Stimulated activated CD8-positive, alpha-beta memory T cell treated with anti-CD3 and anti-CD28 coated beads, Interleukin-4, amount 100 ng/mL, for 24 hours (primary cell): Measurements from ENCODE around the gene HOXB13.

Experiments used
- DNase-seq: peaks from one replicate; pipeline ENCODE4 v3.0.0-alpha.2; 2020; ENCODE audit warnings: low read depth

Gene HOXB13

GRCh38 chr17:48728232-48729231 lies at the start of gene HOXB13:
HOXB13 (minus strand) TSS chr17:48728750; CDS start chr17:48728593, 157 bp downstream.
- peak; percentile 15 for DNase-seq

- no peak for DNase-seq
Observed at GRCh38 chr17:48776602-48777001, 48.1 kb upstream of the HOXB13 start.

- no peak for DNase-seq
Observed at GRCh38 chr17:48773245-48773644, 44.7 kb upstream of the HOXB13 start.

GRCh38 chr17:48770954-48771353 lies 42.4 kb upstream of the HOXB13 start:
- no peak for DNase-seq

GRCh38 chr17:48769009-48769675 lies 40.6 kb upstream of the HOXB13 start:
- no peak for DNase-seq

- no peak for DNase-seq
Observed at GRCh38 chr17:48767263-48767774, 38.8 kb upstream of the HOXB13 start.

GRCh38 chr17:48761114-48761513 lies 32.6 kb upstream of the HOXB13 start:
- no peak for DNase-seq

- no peak for DNase-seq
Observed at GRCh38 chr17:48760411-48760810, 31.9 kb upstream of the HOXB13 start.

- DNase-seq, result no peak
Observed at GRCh38 chr17:48759288-48759687, 30.7 kb upstream of the HOXB13 start.

GRCh38 chr17:48757524-48757961 lies 29.0 kb upstream of the HOXB13 start:
- DNase-seq, result no peak

- no peak for DNase-seq
Observed at GRCh38 chr17:48756830-48757251, 28.3 kb upstream of the HOXB13 start.

- no peak for DNase-seq
Observed at GRCh38 chr17:48755356-48755755, 26.8 kb upstream of the HOXB13 start.

- no peak for DNase-seq
Observed at GRCh38 chr17:48754500-48755261, 26.1 kb upstream of the HOXB13 start.

GRCh38 chr17:48753794-48754499 lies 25.4 kb upstream of the HOXB13 start:
- no peak for DNase-seq

- no peak for DNase-seq
Observed at GRCh38 chr17:48752399-48753288, 24.1 kb upstream of the HOXB13 start.

- DNase-seq, result no peak
Observed at GRCh38 chr17:48751733-48752398, 23.3 kb upstream of the HOXB13 start.

GRCh38 chr17:48751172-48751571 lies 22.6 kb upstream of the HOXB13 start:
- no peak for DNase-seq

GRCh38 chr17:48749621-48750553 lies 21.3 kb upstream of the HOXB13 start:
- DNase-seq, result no peak
